HepG2 (cell line): Measurements from ENCODE around the gene CDT1. TPM values are rescaled to one million over a fixed set of nuclear protein-coding genes. Genes with fewer than 3 reads are reported as not detected.
A peak's percentile ranks its signal among the peaks of the same experiment; 100 is the strongest.

Source experiments
- AHR ChIP-seq: IDR thresholded peaks from 2 replicates; pipeline ENCODE4 v1.6.1; 2018; ENCODE audit warnings: missing genetic modification reagents, missing compliant biosample characterization
- BORCS8-MEF2B ChIP-seq: sonication (generic); formaldehyde crosslinking; IDR thresholded peaks from 2 replicates; pipeline ENCODE4 v1.8.0; 2022; ENCODE audit warnings: mild to moderate bottlenecking, missing genetic modification reagents
- BRD4 ChIP-seq: sonication (generic); formaldehyde crosslinking; IDR thresholded peaks from 2 replicates; pipeline ENCODE4 v1.4.0; 2020; ENCODE audit warnings: missing genetic modification reagents
- PHB2 ChIP-seq: fragments of 450-650 bp; IDR thresholded peaks from 2 replicates; pipeline ENCODE4 v1.6.1; 2018; ENCODE audit not compliant: partially characterized antibody
- PLRG1 ChIP-seq: fragments of 450-650 bp; conservative IDR thresholded peaks from 2 replicates; pipeline ENCODE4 v1.6.1; 2016
- RAD21 ChIP-seq: fragments of 450-650 bp; formaldehyde crosslinking; IDR thresholded peaks from 2 replicates; pipeline ENCODE4 v1.5.0; 2020; ENCODE audit warnings: mild to moderate bottlenecking
- RXRA ChIP-seq: sonication (generic); formaldehyde crosslinking; IDR thresholded peaks from 2 replicates; pipeline ENCODE4 v1.5.1; 2020; ENCODE audit warnings: missing genetic modification reagents
- SMYD3 ChIP-seq: sonication (generic); formaldehyde crosslinking; IDR thresholded peaks from 2 replicates; pipeline ENCODE4 v1.8.1; 2023; ENCODE audit warnings: mild to moderate bottlenecking, missing genetic modification reagents
- SRSF1 ChIP-seq: fragments of 200-400 bp; formaldehyde crosslinking; optimal IDR thresholded peaks from 2 replicates; pipeline ENCODE3; 2017; ENCODE audit warnings: mild to moderate bottlenecking, low read depth, low read length, moderate library complexity
- TAF15 ChIP-seq: fragments of 200-400 bp; formaldehyde crosslinking; IDR thresholded peaks from one replicate; pipeline ENCODE4 v1.6.1; 2018; ENCODE audit warnings: mild to moderate bottlenecking, low read depth, low read length; ENCODE audit not compliant: poor library complexity, severe bottlenecking
- TBP ChIP-seq: sonication (generic); formaldehyde crosslinking; IDR thresholded peaks from 2 replicates; pipeline ENCODE4 v1.5.0; 2020; ENCODE audit warnings: missing genetic modification reagents
- ZBTB21 ChIP-seq: sonication (generic); formaldehyde crosslinking; IDR thresholded peaks from 2 replicates; pipeline ENCODE4 v1.4.0; 2020; ENCODE audit warnings: missing genetic modification reagents
- ZBTB7A ChIP-seq: sonication (generic); formaldehyde crosslinking; IDR thresholded peaks from 2 replicates; pipeline ENCODE4 v1.8.0; 2022; ENCODE audit warnings: mild to moderate bottlenecking, missing genetic modification reagents
- ZNF225 ChIP-seq: sonication (generic); formaldehyde crosslinking; IDR thresholded peaks from 2 replicates; pipeline ENCODE4 v1.4.0; 2020; ENCODE audit warnings: mild to moderate bottlenecking, missing genetic modification reagents
- ZNF543 ChIP-seq: sonication (generic); formaldehyde crosslinking; IDR thresholded peaks from 2 replicates; pipeline ENCODE4 v1.4.0; 2020; ENCODE audit warnings: mild to moderate bottlenecking, missing genetic modification reagents
- ZNF670 ChIP-seq: sonication (generic); formaldehyde crosslinking; IDR thresholded peaks from 2 replicates; pipeline ENCODE4 v1.8.0; 2022; ENCODE audit warnings: mild to moderate bottlenecking, missing genetic modification reagents, borderline replicate concordance
- ZNF841 ChIP-seq: sonication (generic); formaldehyde crosslinking; IDR thresholded peaks from 2 replicates; pipeline ENCODE4 v1.8.1; 2023; ENCODE audit warnings: missing genetic modification reagents, borderline replicate concordance
- ZSCAN25 ChIP-seq: sonication (generic); formaldehyde crosslinking; IDR thresholded peaks from 2 replicates; pipeline ENCODE4 v1.8.0; 2022; ENCODE audit warnings: mild to moderate bottlenecking, missing genetic modification reagents
- polyA plus RNA-seq, 8 experiments: library from polyadenylated mRNA; depleted of rRNA in 3 of 8; stranded (reverse) in 7 of 8; unstranded in 1 of 8; fragments of >200 nt; fragmentation: Illumina TruSeq in 4 of 8; extraction: Trizol in 4 of 8; gene quantifications; 2 replicates each; pipeline versions ENCODE4 v1.2.1 to v1.2.3, GENCODE V29; 2011 to 2016; ENCODE audit warnings: low read depth in 4 of 8, missing spikeins in 1 of 8, mixed read lengths in 1 of 8; ENCODE audit not compliant: insufficient read depth in 1 of 8
- total RNA-seq, 5 experiments: library from RNA; depleted of rRNA; stranded (reverse); fragments of >200 nt; fragmentation: Illumina TruSeq; extraction: Trizol; gene quantifications; 2 replicates each; pipeline ENCODE4 v1.2.3, GENCODE V29; 2016; ENCODE audit warnings: low read depth in 1 of 5
- TF ChIP-seq, protein P1 (sequence below): sonication (generic); formaldehyde crosslinking; IDR thresholded peaks from 2 replicates; pipeline ENCODE4 v1.5.0; 2020; ENCODE audit warnings: mild to moderate bottlenecking, missing genetic modification reagents, borderline replicate concordance
- TF ChIP-seq, protein P2 (sequence below): sonication (generic); formaldehyde crosslinking; IDR thresholded peaks from 2 replicates; pipeline ENCODE4 v1.4.0; 2020; ENCODE audit warnings: missing genetic modification reagents, borderline replicate concordance
- TF ChIP-seq, protein P3 (sequence below): sonication (generic); formaldehyde crosslinking; IDR thresholded peaks from 2 replicates; pipeline ENCODE4 v1.5.0; 2020; ENCODE audit warnings: missing genetic modification reagents, mild to moderate bottlenecking, borderline replicate concordance
- TF ChIP-seq, protein P4 (sequence below): sonication (generic); formaldehyde crosslinking; IDR thresholded peaks from 2 replicates; pipeline ENCODE4 v1.5.0; 2020; ENCODE audit warnings: mild to moderate bottlenecking, missing genetic modification reagents

CDT1 gene
- total and polyA plus RNA-seq, 2 of the 13 experiments (the other 11 are each of a cell fraction or from before 2014, with no cell fraction given) = 23.1 to 23.8 TPM

GRCh38 chr16:88815901-88816589 lies 12.5 kb downstream of the CDT1 start (continued):
- TF ChIP-seq SRSF1 (no peak), ZNF670 (CRISPR knock-in tag) (no peak), AHR (peak; percentile 70; the same call in 1 of the 2 replicates), RXRA (CRISPR knock-in tag) (no peak), SMYD3 (CRISPR knock-in tag) (no peak), PLRG1 (no peak), ZNF543 (CRISPR knock-in tag) (no peak), BORCS8-MEF2B (CRISPR knock-in tag) (0 out of 2 replicates have a peak, but pooled peaks have one; percentile 35), ZBTB21 (CRISPR knock-in tag) (no peak), BRD4 (CRISPR knock-in tag) (no peak), TBP (CRISPR knock-in tag) (no peak), RAD21 (CRISPR knock-in tag) (peak; percentile 92), ZNF841 (no peak), ZBTB7A (0 out of 2 replicates have a peak, but pooled peaks have one; percentile 27), ZNF225 (CRISPR knock-in tag) (no peak), PHB2 (no peak), TAF15 (peak; percentile 78), ZSCAN25 (CRISPR knock-in tag) (no peak)
- TF ChIP-seq, protein P1, sequence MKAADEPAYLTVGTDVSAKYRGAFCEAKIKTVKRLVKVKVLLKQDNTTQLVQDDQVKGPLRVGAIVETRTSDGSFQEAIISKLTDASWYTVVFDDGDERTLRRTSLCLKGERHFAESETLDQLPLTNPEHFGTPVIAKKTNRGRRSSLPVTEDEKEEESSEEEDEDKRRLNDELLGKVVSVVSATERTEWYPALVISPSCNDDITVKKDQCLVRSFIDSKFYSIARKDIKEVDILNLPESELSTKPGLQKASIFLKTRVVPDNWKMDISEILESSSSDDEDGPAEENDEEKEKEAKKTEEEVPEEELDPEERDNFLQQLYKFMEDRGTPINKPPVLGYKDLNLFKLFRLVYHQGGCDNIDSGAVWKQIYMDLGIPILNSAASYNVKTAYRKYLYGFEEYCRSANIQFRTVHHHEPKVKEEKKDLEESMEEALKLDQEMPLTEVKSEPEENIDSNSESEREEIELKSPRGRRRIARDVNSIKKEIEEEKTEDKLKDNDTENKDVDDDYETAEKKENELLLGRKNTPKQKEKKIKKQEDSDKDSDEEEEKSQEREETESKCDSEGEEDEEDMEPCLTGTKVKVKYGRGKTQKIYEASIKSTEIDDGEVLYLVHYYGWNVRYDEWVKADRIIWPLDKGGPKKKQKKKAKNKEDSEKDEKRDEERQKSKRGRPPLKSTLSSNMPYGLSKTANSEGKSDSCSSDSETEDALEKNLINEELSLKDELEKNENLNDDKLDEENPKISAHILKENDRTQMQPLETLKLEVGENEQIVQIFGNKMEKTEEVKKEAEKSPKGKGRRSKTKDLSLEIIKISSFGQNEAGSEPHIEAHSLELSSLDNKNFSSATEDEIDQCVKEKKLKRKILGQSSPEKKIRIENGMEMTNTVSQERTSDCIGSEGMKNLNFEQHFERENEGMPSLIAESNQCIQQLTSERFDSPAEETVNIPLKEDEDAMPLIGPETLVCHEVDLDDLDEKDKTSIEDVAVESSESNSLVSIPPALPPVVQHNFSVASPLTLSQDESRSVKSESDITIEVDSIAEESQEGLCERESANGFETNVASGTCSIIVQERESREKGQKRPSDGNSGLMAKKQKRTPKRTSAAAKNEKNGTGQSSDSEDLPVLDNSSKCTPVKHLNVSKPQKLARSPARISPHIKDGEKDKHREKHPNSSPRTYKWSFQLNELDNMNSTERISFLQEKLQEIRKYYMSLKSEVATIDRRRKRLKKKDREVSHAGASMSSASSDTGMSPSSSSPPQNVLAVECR (CRISPR knock-in tag) = no peak
- TF ChIP-seq, protein P2, sequence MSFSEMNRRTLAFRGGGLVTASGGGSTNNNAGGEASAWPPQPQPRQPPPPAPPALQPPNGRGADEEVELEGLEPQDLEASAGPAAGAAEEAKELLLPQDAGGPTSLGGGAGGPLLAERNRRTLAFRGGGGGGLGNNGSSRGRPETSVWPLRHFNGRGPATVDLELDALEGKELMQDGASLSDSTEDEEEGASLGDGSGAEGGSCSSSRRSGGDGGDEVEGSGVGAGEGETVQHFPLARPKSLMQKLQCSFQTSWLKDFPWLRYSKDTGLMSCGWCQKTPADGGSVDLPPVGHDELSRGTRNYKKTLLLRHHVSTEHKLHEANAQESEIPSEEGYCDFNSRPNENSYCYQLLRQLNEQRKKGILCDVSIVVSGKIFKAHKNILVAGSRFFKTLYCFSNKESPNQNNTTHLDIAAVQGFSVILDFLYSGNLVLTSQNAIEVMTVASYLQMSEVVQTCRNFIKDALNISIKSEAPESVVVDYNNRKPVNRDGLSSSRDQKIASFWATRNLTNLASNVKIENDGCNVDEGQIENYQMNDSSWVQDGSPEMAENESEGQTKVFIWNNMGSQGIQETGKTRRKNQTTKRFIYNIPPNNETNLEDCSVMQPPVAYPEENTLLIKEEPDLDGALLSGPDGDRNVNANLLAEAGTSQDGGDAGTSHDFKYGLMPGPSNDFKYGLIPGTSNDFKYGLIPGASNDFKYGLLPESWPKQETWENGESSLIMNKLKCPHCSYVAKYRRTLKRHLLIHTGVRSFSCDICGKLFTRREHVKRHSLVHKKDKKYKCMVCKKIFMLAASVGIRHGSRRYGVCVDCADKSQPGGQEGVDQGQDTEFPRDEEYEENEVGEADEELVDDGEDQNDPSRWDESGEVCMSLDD (CRISPR knock-in tag) = no peak
- TF ChIP-seq, protein P3, sequence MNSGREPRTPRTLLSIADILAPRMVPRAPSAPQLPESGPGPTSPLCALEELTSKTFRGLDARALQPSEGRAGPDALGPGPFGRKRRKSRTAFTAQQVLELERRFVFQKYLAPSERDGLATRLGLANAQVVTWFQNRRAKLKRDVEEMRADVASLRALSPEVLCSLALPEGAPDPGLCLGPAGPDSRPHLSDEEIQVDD (CRISPR knock-in tag) = 0 out of 2 replicates have a peak, but pooled peaks have one; percentile 48
- TF ChIP-seq, protein P4, sequence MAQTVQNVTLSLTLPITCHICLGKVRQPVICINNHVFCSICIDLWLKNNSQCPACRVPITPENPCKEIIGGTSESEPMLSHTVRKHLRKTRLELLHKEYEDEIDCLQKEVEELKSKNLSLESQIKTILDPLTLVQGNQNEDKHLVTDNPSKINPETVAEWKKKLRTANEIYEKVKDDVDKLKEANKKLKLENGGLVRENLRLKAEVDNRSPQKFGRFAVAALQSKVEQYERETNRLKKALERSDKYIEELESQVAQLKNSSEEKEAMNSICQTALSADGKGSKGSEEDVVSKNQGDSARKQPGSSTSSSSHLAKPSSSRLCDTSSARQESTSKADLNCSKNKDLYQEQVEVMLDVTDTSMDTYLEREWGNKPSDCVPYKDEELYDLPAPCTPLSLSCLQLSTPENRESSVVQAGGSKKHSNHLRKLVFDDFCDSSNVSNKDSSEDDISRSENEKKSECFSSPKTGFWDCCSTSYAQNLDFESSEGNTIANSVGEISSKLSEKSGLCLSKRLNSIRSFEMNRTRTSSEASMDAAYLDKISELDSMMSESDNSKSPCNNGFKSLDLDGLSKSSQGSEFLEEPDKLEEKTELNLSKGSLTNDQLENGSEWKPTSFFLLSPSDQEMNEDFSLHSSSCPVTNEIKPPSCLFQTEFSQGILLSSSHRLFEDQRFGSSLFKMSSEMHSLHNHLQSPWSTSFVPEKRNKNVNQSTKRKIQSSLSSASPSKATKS = no peak
